HG03378 (cell line): ENCODE data around the gene MUL1.
"Not testable (repeated sequence)": the region's sequence is repeated elsewhere in the genome, so short reads cannot be mapped to it uniquely, and the experiment has no call there.

Experiments used
- ATAC-seq: cut with Tn5 transposase; IDR thresholded peaks from one replicate; pipeline ENCODE4 v1.9.1; 2021; ENCODE audit warnings: mild to moderate bottlenecking, moderate library complexity; ENCODE audit not compliant: unreplicated experiment

Gene MUL1

GRCh38 chr1:20519609-20520262, 11.8 kb upstream of the MUL1 start:
- not testable (repeated sequence) for ATAC-seq

DNA sequence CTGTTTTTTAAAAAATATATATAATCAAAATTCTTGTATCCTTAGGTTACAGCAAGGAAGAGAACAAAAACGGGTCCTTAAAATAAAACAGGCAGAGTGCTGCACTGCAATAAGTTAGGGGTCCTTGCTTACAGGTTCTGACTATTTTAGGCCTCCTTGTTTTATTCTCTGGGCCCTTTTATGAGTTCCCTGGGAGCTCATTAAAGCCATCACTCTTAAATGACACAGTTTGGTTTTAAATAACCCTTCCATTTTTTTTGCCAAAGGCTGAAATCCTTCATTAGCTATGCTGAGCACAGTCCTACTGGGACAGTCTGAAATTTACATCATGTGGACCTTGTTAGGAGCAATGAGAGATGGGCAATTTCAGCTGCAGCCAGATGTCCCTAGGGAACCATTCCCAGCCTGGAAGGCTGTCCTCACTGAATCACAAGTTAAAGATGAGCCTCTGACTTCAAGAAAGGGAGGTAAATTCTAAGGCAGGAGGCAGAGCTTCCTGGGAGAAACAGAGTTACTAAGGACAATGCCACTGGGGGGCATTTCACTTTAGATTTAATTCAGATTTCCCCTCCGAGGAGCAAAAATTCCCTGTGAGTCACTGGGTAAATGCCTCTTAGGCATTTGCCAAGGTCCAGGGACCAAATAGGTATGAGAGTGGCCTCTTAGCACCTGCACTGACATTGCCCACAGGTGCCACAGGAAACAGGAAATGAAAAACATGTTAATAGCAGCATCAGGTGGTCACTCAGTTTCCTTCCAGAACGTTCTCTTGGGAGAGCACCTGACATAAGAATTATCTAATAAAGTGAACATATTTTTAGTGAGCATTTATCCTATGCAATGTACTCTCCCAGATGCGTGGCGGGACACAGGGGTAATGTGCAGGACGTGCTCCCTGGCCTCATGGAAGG, 3.8 kb upstream of the MUL1 start:
- ATAC-seq = no peak

GRCh38 chr1:20508411-20508771, 440 bp upstream of the MUL1 start:
- no peak for ATAC-seq

GRCh38 chr1:20507248-20507563, 745 bp downstream of the MUL1 start:
- ATAC-seq = peak; percentile 34

GRCh38 chr1:20505488-20505887, 2.5 kb downstream of the MUL1 start:
- ATAC-seq = no peak

- no peak for ATAC-seq
Measured at GRCh38 chr1:20500716-20501115, 7.2 kb downstream of the MUL1 start.

DNA sequence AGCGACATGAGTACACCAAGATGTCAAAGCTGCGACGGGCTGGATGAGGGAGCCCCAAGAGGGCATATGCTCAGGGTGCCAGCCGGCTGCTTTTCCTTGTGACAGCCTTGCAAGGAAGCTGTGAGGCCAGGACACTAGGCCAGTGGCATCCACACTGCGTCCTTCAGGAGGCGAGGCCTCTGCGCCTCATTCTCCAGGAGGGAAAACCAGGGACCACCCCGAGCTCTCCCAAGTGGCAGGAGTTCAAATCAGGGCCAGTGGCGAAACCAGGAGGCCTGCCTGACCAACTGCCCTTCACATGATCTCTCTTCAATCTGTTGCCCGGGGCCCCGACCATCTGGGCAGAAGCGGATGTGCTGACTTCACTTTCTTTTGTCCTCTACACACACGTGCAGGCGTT, 8.2 kb downstream of the MUL1 start:
- ATAC-seq = no peak

GRCh38 chr1:20499105-20499504, 8.8 kb downstream of the MUL1 start:
- ATAC-seq = no peak

DNA sequence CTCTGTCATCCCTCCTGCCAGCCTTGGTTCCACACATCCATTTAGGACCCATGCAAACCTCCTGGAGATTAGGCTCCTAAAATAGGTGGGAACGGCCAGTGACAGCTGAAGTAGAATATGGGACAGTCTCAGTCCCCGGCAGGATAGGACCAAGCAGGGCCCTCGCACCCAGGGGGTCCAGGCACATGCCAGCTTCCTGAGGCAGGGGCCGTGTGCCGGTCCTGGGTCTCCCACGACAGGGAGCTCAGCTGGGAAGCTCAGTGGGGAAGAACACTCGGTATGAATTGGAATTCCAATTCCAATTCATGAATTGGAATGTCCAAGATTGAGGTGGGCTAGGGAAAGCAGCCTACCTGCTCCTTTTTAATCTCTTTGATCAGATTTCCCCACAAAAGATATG, 9.8 kb downstream of the MUL1 start:
- no peak for ATAC-seq

- no peak for ATAC-seq
Measured at GRCh38 chr1:20497506-20497905, 10.4 kb downstream of the MUL1 start.

DNA sequence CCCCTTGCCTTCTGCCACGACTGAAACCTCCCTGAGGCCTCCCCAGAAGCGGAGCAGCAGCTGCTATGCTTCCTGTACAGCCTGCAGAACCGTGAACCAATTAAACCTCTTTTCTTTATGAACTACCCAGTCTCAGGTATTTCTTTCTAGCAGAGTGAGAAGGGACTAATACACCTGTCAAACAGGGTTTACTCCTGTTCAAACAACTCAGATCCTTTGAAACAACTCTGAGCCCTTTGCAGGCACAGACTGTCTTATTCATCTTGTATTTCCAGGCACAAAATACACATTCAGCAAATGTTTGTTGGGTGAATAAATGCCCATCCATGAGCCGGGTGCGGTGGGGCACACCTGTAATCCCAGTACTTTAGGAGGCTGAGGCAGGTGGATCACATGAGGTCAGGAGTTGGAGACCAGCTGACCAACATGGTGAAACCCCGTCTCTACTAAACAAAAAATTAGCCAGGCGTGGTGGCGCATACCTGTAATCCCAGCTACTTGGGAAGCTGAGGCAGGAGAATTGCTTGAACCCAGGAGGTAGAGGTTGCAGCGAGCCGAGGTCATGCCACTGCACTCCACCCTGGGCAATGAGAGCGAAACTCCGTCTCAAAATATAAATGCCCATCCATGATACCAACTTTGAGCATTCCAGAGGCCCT, 11.1 kb downstream of the MUL1 start:
- ATAC-seq = not testable (repeated sequence)

- no peak for ATAC-seq
Measured at GRCh38 chr1:20496241-20496661, 11.7 kb downstream of the MUL1 start.

- ATAC-seq = no peak
Measured at GRCh38 chr1:20495661-20496060, 12.3 kb downstream of the MUL1 start.

DNA sequence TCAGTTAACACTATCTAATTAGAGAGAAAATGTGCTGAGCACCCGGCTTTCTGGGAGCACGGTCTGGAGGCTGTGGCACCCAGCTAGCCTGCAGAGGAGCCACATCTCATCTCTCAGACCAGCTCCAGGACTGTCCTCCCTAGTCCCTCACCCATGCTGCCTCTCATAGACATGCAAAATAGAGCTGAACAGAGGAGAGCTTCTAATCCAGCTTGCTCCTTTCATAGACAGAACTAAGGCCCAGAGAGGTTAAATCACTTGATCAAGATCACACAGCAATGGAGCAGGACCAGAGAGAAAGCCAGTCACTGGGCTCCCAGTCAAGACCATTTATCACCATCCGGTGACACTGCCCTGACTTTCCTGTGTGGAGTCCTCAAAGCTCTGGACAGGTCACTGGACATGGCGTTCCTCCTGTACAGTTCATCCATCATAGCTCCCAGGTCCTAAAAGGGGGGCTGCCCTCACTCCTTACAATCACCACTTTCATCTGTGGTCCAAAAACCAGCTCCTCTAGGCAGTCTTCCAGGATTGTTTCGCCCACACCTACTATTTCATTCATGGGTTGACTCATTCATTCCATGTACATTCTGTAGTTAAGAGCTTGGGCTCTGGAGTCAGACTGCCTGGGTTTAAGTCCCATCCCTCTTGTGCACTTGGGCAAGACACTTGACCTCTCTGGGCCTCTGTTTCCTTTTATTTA, 13.2 kb downstream of the MUL1 start:
- ATAC-seq = no peak

DNA sequence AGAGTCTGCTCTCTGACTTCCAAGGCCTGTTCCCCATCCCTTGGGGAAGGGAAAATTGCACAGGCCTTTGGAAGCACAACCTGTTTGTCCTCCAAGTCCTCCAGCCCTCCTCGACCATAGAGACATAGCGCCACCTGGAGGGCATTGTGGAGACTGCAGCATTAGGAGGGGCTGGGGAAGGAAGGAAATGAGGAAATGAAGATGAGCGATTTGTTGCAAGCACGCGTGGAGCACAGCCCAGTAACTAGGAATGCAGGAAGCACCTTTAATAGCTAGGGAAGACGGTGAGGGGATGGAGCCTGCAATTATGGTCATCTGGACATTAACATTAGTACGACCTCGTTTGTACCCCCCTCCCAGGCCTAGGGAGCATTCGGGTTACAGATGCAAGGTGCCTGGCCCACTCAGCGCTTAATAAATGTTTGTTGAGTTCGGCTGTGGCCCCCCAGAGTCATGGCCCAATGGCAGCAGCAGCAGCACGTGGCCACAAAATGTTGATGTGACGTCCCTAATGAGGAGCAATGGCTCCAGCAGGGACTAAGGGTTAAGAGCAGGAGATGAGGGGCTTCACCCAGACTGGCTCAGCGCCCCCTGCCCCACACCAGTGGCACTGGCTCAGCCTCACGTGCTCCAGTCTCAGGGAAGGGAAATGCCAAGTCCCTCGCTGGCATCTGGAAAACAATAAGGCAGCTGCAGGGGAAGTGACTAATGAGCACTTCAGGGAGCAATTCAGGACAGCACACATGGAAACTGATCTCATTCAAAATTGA, 13.9 kb downstream of the MUL1 start:
- ATAC-seq = no peak

- ATAC-seq = no peak
Measured at GRCh38 chr1:20493309-20493708, 14.6 kb downstream of the MUL1 start.

GRCh38 chr1:20492751-20493150, 15.2 kb downstream of the MUL1 start:
- no peak for ATAC-seq

GRCh38 chr1:20491866-20492265, 16.1 kb downstream of the MUL1 start:
- no peak for ATAC-seq

GRCh38 chr1:20491178-20491577, 16.8 kb downstream of the MUL1 start:
- no peak for ATAC-seq

- no peak for ATAC-seq
Measured at GRCh38 chr1:20487236-20487590, 20.7 kb downstream of the MUL1 start.
